ENCODE data around the gene KLK6. TPM values are rescaled to one million over a fixed set of nuclear protein-coding genes. Genes with fewer than 3 reads are reported as not detected.

Gene KLK6
- total RNA-seq, 4 donors from 2014 or later = not detected

DNA sequence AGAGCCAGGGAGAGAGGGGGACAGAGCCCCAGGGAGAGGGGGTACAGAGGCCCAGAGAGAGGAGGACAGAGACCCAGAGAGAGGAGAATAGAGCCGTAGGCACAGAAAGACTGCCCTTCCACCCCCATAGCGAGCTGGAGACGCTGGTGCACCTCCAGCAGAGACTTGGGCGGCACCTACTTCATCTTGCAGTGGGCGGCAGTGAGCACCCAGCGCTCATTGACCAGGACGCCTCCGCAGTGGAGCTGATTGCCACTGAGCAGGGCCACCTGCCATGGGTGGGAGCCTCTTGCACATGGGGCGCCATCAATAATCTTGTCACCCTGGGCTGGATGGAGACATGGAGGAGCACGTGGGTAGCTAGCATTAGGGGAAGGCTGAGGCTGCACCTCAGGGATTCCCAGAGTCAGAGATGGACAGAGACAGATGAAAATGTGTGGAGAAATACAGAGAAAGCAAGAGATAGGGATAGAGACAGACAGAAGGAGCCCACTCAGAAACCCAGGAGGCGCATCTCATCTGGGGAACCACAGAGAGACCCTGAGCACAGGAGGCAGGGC is 12.3 kb upstream of the KLK6 start:
- no peak overlapping the region for H3K27ac ChIP-seq
- no peak for DNase-seq
- no peaks in the 10 kb centered on the region for H3K4me1 ChIP-seq
- no peaks in the 10 kb centered on the region for H3K36me3 ChIP-seq
- H3K9me3 ChIP-seq = no peaks in the 10 kb centered on the region
- 53 to 73% methylated on average over 10 to 11 of the region's 11 CpGs for WGBS, 2 donors
- no peak overlapping the region for H3K4me3 ChIP-seq (replicated peaks in 1 of 3)
- no peaks in the 10 kb centered on the region for H3K27me3 ChIP-seq
- no peak for TF ChIP-seq POLR2A (IDR thresholded peaks at IDR 0.05)
- intact Hi-C loops (cut with DNase I) = no loop called here

DNA sequence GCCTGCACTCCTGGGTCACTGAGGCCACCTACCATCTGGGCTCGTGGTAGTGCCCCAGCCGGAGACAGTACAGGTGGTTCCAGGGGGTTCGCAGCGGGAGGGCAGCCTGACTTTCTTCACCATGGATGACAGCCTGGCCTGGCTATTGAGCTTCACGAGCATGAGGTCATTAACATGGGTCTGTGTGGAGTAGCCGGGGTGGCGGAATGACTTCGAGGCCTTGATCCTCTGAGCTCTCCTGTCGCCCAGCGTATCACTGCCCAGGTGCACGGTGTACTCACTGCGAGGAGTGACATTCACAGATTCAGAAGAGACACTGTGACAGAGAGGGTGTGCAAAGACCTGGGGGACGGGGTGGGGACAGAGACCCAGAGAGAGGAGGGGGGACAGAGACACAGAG is 10.8 kb upstream of the KLK6 start:
- DNase-seq = no peak
- Histone ChIP-seq H3K27ac (no peak overlapping the region), H3K4me1 (no peaks in the 10 kb centered on the region), H3K9me3 (no peaks in the 10 kb centered on the region), H3K4me3 (replicated peaks in 1 of 3) (no peak overlapping the region), H3K27me3 (no peaks in the 10 kb centered on the region), H3K36me3 (no peaks in the 10 kb centered on the region)
- TF ChIP-seq, protein P1, sequence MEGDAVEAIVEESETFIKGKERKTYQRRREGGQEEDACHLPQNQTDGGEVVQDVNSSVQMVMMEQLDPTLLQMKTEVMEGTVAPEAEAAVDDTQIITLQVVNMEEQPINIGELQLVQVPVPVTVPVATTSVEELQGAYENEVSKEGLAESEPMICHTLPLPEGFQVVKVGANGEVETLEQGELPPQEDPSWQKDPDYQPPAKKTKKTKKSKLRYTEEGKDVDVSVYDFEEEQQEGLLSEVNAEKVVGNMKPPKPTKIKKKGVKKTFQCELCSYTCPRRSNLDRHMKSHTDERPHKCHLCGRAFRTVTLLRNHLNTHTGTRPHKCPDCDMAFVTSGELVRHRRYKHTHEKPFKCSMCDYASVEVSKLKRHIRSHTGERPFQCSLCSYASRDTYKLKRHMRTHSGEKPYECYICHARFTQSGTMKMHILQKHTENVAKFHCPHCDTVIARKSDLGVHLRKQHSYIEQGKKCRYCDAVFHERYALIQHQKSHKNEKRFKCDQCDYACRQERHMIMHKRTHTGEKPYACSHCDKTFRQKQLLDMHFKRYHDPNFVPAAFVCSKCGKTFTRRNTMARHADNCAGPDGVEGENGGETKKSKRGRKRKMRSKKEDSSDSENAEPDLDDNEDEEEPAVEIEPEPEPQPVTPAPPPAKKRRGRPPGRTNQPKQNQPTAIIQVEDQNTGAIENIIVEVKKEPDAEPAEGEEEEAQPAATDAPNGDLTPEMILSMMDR (IDR thresholded peaks at IDR 0.05) = no peak
- no peak for TF ChIP-seq POLR2A (IDR thresholded peaks at IDR 0.05)
- 48 to 64% methylated on average over 7 to 13 of the region's 13 CpGs for WGBS, 2 donors
- intact Hi-C loops (cut with DNase I) = no loop called here

DNA sequence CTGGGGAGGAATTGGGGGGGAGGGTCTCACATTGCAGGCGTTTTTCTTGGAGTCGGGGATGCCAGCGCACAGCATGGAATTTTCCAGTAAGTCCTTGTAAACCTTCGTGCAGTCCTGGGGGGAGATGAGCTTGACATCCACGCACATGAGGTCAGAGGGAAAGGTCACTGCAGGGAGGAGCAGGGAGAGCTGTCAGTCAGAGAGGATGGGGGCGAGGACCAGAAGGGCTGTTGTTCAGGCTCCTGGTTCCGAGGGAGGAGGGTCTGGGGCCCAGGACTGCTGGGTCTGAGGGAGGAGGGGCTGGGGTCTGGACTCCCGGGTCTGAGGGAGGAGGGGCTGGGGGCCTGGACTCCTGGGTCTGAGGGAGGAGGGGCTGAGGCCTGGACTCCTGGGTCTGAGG is 10.4 kb upstream of the KLK6 start:
- intact Hi-C loops (cut with DNase I) = no loop called here
- no peaks in the 10 kb centered on the region for H3K27me3 ChIP-seq
- H3K36me3 ChIP-seq = no peaks in the 10 kb centered on the region
- no peak overlapping the region for H3K4me3 ChIP-seq (replicated peaks in 1 of 3)
- H3K9me3 ChIP-seq = no peaks in the 10 kb centered on the region
- no peaks in the 10 kb centered on the region for H3K4me1 ChIP-seq
- TF ChIP-seq, protein P1 (IDR thresholded peaks at IDR 0.05) = no peak
- no peak for TF ChIP-seq POLR2A (IDR thresholded peaks at IDR 0.05)
- H3K27ac ChIP-seq = no peak overlapping the region
- no peak for DNase-seq
- 58 to 63% methylated on average over 7 to 8 of the region's 8 CpGs for WGBS, 2 donors

DNA sequence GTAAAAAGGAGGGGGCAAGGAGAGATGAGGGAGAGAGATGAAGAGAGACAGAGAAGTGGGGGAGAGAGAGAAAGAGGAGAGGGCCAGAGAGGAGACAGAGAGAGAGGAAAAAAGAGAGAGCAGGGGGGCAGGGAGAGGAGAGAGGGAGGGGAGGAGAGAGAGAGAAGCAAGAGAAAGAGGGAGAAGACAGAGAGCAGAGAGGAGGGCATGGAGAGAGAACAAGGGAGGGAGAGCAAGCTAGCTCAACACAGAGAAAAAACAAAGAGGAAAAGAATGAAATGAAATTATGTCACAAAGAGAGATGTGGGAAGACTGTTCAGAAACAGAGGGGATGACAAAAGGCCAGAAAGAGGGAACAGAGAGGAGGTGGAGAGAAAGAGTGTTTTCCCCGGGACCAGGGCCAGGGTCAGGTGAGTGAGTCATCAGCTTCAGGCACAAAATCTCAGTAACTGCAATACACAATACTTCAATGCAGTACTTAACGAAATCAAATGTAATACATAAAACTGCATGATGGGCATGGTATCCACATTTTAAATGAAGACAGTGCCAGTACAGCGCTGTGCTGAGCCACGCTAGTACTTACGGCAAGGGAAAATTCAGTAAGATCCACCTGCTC is 9.5 kb upstream of the KLK6 start:
- intact Hi-C loops (cut with DNase I) = no loop called here
- H3K9me3 ChIP-seq = no peaks in the 10 kb centered on the region
- H3K4me3 ChIP-seq (replicated peaks in 1 of 3) = no peak overlapping the region
- H3K36me3 ChIP-seq = no peaks in the 10 kb centered on the region
- no peak for DNase-seq
- no peak overlapping the region for H3K27ac ChIP-seq
- H3K27me3 ChIP-seq = no peaks in the 10 kb centered on the region
- H3K4me1 ChIP-seq = no peaks in the 10 kb centered on the region
- WGBS, 2 donors = 70 to 72% methylated on average over 5 of the region's 5 CpGs
- TF ChIP-seq, protein P1 (IDR thresholded peaks at IDR 0.05) = no peak
- TF ChIP-seq POLR2A (IDR thresholded peaks at IDR 0.05) = no peak

DNA sequence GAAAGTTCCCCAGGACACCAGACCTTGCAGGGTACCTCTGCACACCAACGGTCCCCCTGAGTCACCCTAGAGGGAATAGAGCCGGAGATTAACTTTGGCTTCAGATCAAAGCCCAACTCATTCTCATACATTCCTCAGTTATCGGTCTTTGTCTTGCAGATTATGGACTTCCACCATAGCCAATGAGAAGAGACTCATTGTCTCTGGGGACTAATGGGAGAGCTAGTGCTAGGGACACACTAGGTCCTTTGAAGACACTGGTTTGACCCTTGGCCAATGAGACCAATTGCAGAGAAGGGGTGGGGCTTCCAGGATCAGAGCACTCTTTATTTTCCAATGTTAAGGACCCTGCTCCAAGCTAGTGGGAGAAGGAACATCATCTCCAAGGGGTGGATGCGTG is 8.2 kb upstream of the KLK6 start:
- no peak overlapping the region for H3K4me3 ChIP-seq (replicated peaks in 1 of 3)
- no peak for TF ChIP-seq POLR2A (IDR thresholded peaks at IDR 0.05)
- TF ChIP-seq, protein P1 (IDR thresholded peaks at IDR 0.05) = no peak
- 84% methylated on average over 4 of the region's 4 CpGs for WGBS, 2 donors
- H3K9me3 ChIP-seq = no peaks in the 10 kb centered on the region
- no peak for DNase-seq
- no peak overlapping the region for H3K27ac ChIP-seq
- H3K27me3 ChIP-seq = no peaks in the 10 kb centered on the region
- no peaks in the 10 kb centered on the region for H3K36me3 ChIP-seq
- H3K4me1 ChIP-seq = no peaks in the 10 kb centered on the region
- intact Hi-C loops (cut with DNase I) = no loop called here

Data from thyroid gland (tissue), 4 donors.